ENCODE measurements around the gene SPDYC.

Gene SPDYC

GRCh38 chr11:65218446-65218845, 48.4 kb downstream of the SPDYC start:
- in situ Hi-C loops (cut with MboI; ENCODE audit: low sequenced_read_pairs): no loop called here

GRCh38 chr11:65219930-65220213, 49.8 kb downstream of the SPDYC start:
- in situ Hi-C loops (cut with MboI; ENCODE audit: low sequenced_read_pairs): no loop called here

- in situ Hi-C loops (cut with MboI; ENCODE audit: low sequenced_read_pairs): no loop called here
Observed at GRCh38 chr11:65221026-65221425, 51.0 kb downstream of the SPDYC start.
